Type B pancreatic cell (in vitro differentiated cells): ENCODE data around the gene PRPF6. TPM values are rescaled to one million over a fixed set of nuclear protein-coding genes. Genes with fewer than 3 reads are reported as not detected.
A peak's percentile ranks its signal among the peaks of the same experiment; 100 is the strongest.

Experiments used
- DNase-seq: peaks from one replicate; pipeline ENCODE4 v3.0.0; 2021; ENCODE audit warnings: mixed read lengths; ENCODE audit not compliant: unreplicated experiment; ENCODE audit errors: extremely low spot score
- H3K27ac Mint-ChIP-seq: 2 replicates; pipeline ENCODE4 v1.8.0; 2021; ENCODE audit warnings: mild to moderate bottlenecking, mixed read lengths
- H3K27me3 Mint-ChIP-seq: 2 replicates; pipeline ENCODE4 v1.8.0; 2021; ENCODE audit warnings: mixed read lengths
- H3K36me3 Mint-ChIP-seq: 2 replicates; pipeline ENCODE4 v1.8.0; 2021; ENCODE audit warnings: mixed read lengths
- H3K4me1 Mint-ChIP-seq: one replicate; pipeline ENCODE4 v1.8.0; 2021; ENCODE audit warnings: mixed read lengths; ENCODE audit not compliant: unreplicated experiment
- H3K4me3 Mint-ChIP-seq: 2 replicates; pipeline ENCODE4 v1.8.0; 2021; ENCODE audit warnings: mild to moderate bottlenecking, mixed read lengths
- H3K9me3 Mint-ChIP-seq: 2 replicates; pipeline ENCODE4 v1.8.0; 2021; ENCODE audit warnings: mixed read lengths
- total RNA-seq: library from RNA; stranded (reverse); gene quantifications from 2 replicates; pipeline ENCODE4 v1.2.1, GENCODE V29; 2021; ENCODE audit warnings: low replicate concordance
- TF ChIP-seq, protein P1 (sequence below): fragments of 200-600 bp; sonication (generic); conservative IDR thresholded peaks from 2 replicates; pipeline ENCODE4 v1.5.0; 2021; ENCODE audit warnings: antibody characterized with exemption, mild to moderate bottlenecking

PRPF6 gene
- total RNA-seq, 1 donor from 2014 or later, result 67.9 TPM

DNA sequence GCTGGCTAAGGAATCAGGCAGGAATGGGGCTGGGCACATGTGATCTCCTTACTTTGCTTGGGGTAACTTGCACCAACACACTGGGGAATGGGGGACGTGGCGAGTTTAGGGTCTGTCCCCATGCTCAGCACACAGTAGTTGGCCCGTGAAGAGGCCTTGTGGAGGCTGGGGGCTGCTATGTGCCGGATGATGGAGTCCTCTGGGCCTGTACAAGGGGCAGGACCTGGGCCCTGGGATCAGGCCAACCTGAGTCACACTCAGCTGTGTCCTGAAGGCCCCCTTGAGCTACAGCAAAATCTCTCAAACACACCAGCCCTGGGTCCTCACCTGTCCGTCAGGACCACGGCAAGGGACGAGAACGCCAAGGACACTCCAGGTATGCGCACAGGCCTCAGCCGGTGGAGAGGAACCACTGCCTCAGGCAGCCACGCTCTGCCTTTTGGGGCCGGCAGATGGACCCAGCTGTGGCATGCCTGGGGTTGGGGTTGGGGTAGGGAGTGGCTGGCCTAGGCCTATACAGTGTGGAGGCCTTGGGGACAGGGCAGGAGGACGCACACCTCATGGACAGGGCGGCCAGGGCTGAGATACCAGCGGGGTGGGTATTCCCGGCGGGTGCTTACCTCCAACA is 35.8 kb upstream of the PRPF6 start:
- peaks cover 13% of the 10 kb centered on the region for H3K4me1 Mint-ChIP-seq
- no peak overlapping the region for H3K4me3 Mint-ChIP-seq
- H3K27me3 Mint-ChIP-seq, result no peaks in the 10 kb centered on the region
- no peak for DNase-seq
- H3K27ac Mint-ChIP-seq, result no peak overlapping the region
- no peaks in the 10 kb centered on the region for H3K36me3 Mint-ChIP-seq
- TF ChIP-seq, protein P1, sequence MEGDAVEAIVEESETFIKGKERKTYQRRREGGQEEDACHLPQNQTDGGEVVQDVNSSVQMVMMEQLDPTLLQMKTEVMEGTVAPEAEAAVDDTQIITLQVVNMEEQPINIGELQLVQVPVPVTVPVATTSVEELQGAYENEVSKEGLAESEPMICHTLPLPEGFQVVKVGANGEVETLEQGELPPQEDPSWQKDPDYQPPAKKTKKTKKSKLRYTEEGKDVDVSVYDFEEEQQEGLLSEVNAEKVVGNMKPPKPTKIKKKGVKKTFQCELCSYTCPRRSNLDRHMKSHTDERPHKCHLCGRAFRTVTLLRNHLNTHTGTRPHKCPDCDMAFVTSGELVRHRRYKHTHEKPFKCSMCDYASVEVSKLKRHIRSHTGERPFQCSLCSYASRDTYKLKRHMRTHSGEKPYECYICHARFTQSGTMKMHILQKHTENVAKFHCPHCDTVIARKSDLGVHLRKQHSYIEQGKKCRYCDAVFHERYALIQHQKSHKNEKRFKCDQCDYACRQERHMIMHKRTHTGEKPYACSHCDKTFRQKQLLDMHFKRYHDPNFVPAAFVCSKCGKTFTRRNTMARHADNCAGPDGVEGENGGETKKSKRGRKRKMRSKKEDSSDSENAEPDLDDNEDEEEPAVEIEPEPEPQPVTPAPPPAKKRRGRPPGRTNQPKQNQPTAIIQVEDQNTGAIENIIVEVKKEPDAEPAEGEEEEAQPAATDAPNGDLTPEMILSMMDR, result no peak
- no peaks in the 10 kb centered on the region for H3K9me3 Mint-ChIP-seq

DNA sequence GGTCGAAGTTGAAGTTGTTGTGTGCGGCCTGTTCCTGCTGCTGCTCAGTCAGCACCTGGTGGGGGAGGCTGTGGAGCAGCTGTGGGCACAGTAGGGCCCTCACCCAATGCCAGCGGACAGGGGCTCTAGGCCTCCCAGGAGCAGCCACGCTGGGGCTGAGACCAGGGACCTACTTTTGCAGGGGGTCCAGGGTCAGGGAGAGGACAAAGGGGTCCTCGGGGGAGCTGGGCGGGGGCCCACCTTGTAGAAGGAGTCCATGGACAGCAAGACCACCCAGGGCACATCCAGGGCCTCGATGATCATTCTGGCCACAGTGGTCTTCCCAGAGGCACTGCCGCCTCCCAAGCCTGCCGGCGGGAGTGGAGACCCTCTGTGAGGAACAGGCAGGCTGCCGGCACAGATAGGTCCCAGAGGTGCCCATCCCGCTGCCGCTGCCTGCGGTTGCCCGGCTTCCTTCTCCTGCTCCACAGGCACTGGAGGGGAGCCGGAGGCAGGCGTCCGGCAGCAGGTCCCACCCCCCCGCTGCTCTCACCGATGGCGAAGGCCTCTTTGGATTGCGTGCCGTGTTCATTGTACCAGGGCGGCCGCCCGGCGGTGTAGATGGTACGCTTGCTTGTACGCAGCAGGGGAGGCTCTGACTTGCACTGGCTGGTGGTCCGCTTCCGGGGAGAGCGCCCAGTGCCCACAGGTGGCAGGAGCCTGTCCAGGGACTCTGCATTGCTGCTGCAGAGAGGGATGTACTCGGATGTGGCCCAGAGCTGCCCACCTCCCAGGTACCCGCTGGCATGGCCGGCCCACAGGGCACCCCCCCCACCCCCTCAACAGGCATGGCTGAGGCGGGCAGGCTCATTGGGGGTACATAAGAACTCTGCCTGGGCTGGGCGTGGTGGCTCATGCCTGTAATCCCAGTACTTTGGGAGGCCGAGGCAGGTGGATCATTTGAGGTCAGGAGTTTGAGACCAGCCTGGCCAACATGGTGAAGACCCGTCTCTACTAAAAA is 34.7 kb upstream of the PRPF6 start:
- no peaks in the 10 kb centered on the region for H3K9me3 Mint-ChIP-seq
- no peak overlapping the region for H3K4me3 Mint-ChIP-seq
- DNase-seq, result no peak
- no peaks in the 10 kb centered on the region for H3K27me3 Mint-ChIP-seq
- TF ChIP-seq, protein P1, result no peak
- peaks cover 13% of the 10 kb centered on the region for H3K4me1 Mint-ChIP-seq
- H3K27ac Mint-ChIP-seq, result no peak overlapping the region
- no peaks in the 10 kb centered on the region for H3K36me3 Mint-ChIP-seq

DNA sequence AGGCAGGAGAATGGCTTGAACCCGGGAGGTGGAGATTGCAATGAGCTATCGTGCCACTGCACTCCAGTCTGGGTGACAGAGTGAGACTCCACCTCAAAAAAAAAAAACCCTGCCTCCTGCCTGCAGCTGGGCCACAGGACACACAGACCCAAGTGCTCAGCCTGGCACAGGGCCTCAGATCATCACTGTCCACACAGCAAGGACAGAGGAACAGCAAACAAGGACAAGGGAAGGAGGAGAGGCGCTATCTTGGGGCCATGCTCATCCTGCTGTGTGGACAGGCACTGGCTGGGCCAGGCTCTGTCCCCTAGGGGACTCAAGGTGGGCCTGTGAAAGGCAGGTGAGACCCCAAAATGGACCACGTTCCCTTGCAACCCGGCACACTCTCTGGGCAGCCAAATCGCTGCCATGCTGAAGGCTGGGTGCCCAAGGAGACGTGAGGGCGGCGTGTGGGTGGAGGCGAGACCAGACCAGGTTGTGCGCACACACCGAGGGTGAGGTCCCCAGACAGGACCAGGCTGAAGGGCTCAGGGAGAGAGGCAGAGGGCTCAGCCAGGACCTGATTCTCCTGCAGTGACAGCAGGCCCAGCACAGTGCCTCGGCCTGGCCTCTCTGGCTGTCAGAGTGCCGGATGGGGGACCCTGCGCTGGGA is 33.8 kb upstream of the PRPF6 start:
- peak overlapping the region; percentile 85 for H3K27ac Mint-ChIP-seq
- no peaks in the 10 kb centered on the region for H3K27me3 Mint-ChIP-seq
- no peaks in the 10 kb centered on the region for H3K36me3 Mint-ChIP-seq
- no peak overlapping the region for H3K4me3 Mint-ChIP-seq
- TF ChIP-seq, protein P1, result no peak
- H3K4me1 Mint-ChIP-seq, result peaks cover 13% of the 10 kb centered on the region
- DNase-seq, result no peak
- no peaks in the 10 kb centered on the region for H3K9me3 Mint-ChIP-seq

DNA sequence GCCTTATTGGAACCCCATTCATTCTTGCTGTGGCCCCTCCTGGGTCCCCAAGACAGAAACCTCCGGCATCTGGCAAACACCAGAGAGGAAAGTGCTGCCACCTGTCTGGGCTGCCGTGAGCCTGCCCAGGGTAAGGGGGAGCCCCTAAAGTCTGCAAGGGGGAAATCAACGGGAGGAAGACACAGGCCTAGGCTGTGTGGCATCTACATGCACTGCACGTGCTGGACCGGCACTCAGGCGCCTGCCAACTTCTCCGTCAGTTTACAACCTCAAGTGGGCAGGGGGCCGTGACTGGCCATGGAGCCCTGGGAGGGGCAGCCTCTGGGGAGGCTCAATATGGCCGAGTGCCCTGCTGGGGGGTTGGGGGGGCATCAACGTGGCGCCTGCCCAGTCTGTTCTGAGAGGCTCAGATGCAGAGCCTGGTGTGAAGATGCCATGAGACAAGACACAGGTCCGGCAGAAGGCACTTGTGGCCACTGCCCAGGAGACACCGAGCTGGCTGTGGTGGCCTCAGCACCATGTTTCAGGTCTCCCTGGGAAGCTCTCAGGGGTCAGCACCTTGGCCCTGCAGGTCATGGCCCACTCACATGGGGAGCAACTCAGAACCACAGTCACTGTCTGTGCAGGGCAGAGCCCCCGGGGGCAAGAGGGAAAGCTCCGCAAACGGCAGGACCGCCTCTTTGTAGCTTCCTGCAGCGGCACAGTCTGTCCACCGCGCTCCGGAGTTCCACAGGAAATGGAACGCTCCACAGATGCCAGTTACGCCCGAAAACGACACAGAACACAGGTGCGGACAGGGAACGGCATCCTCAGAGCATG is 33.1 kb upstream of the PRPF6 start:
- TF ChIP-seq, protein P1, result no peak
- peak overlapping the region; percentile 51 for H3K4me3 Mint-ChIP-seq

More for the DNA sequence above, 33.1 kb upstream of the PRPF6 start:
- Mint-ChIP-seq H3K9me3 (no peaks in the 10 kb centered on the region), H3K27me3 (no peaks in the 10 kb centered on the region), H3K36me3 (no peaks in the 10 kb centered on the region), H3K27ac (peak overlapping the region; percentile 96), H3K4me1 (peaks cover 13% of the 10 kb centered on the region)
- no peak for DNase-seq
